SU-DHL-6 (cell line): ENCODE results near the gene CRIM1.

Source experiments
- CTCF ChIP-seq: fragments of 200-600 bp; sonication (generic); IDR thresholded peaks from one replicate; pipeline ENCODE4 v1.5.1; 2017; ENCODE audit warnings: antibody characterized with exemption, mild to moderate bottlenecking, low read length, moderate library complexity; ENCODE audit not compliant: insufficient read depth, poor library complexity, severe bottlenecking
- EZH2phosphoT487 ChIP-seq: fragments of 200-600 bp; sonication (generic), shearing (Covaris generic); conservative IDR thresholded peaks from 2 replicates; pipeline ENCODE4 v1.6.1; 2018; ENCODE audit warnings: mild to moderate bottlenecking, antibody characterized with exemption, low read length, moderate library complexity, mixed read lengths

DNA sequence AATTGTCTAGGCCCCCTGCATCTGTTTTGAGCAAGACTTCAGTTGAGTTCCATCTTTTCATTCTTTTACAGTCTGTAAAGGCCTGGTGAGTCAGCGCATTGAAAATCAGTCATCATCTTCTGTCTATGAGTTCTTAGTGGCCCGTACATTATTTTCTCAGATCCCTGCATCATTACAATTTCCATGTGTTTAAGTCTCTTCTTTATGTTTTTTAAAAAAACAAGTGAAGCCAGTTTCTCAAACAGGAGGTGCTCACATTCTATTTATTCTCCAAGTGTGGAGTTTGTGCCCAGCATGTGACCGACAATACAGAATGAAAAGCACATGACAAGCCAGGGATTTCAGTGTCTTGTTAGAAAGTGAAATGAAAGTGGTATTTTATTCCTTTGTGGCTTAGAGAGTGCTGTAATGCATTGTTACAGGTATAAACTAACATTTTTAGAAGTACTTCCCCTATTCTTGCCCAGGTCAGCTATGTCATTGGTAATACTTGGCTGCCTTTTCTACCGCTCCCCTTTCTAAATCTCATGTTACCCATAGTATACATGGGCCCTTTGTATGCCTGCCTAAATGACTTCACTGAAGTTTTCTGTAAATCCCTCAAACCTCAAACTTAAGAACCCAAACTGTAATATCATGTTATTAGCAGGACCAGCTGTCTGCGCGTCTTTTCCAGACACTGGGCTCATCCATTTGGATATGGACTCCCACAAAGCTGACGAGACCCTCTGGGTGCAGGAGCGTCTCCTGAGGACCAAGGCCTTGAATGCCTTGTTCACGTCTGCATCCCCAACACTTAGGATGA, 174.8 kb downstream of the CRIM1 start:
- TF ChIP-seq CTCF (no peak), EZH2phosphoT487 (no peak)
